ENCODE measurements around the gene TBKBP1.

DNA sequence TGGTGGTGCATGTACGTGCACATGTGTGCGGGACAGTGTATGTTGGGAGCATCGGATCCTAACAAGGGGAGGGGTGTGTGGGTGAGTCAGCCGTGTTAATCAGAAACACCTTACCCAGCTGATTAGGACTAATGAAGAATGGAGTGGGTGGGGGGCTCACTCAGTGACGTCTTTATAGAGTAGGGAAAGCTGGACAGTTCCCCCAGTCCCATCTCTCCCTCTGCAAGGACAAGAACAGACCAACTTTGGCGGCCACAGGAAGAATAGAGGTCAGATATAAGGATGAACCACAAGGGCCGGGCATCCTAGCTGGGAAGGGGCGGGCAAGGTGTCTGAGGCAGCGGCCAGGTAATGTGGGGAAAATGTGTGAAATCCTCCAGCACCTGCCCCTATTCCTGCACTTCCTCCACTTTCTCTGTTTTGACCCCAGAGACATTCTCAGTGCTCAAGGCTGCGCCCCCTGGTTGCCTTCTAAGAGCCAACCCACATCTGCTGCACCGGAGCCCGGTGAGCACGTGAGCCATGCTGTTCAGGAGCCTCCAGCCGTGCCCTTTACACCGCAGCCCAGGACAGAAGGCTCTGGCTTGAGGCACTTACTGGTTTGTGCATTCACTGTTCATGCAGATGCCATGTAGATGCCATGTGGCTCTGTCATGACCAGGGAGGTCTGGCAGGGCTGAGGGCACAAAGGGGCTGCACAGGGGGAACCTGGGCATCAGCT lies 20.2 kb downstream of the TBKBP1 start:
- TF ChIP-seq, protein P1, sequence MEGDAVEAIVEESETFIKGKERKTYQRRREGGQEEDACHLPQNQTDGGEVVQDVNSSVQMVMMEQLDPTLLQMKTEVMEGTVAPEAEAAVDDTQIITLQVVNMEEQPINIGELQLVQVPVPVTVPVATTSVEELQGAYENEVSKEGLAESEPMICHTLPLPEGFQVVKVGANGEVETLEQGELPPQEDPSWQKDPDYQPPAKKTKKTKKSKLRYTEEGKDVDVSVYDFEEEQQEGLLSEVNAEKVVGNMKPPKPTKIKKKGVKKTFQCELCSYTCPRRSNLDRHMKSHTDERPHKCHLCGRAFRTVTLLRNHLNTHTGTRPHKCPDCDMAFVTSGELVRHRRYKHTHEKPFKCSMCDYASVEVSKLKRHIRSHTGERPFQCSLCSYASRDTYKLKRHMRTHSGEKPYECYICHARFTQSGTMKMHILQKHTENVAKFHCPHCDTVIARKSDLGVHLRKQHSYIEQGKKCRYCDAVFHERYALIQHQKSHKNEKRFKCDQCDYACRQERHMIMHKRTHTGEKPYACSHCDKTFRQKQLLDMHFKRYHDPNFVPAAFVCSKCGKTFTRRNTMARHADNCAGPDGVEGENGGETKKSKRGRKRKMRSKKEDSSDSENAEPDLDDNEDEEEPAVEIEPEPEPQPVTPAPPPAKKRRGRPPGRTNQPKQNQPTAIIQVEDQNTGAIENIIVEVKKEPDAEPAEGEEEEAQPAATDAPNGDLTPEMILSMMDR (conservative IDR thresholded peaks at IDR 0.05; ENCODE audit: low read depth, low read length): no peak
- no peak for TF ChIP-seq EZH2phosphoT487 (IDR thresholded peaks at IDR 0.05; ENCODE audit: borderline replicate concordance, low read length)
- no peak for TF ChIP-seq EZH2 (IDR thresholded peaks at IDR 0.05; ENCODE audit: low read length, unreplicated experiment)

Data from PC-3 (cell line).